ENCODE data around the gene GJA5.

DNA sequence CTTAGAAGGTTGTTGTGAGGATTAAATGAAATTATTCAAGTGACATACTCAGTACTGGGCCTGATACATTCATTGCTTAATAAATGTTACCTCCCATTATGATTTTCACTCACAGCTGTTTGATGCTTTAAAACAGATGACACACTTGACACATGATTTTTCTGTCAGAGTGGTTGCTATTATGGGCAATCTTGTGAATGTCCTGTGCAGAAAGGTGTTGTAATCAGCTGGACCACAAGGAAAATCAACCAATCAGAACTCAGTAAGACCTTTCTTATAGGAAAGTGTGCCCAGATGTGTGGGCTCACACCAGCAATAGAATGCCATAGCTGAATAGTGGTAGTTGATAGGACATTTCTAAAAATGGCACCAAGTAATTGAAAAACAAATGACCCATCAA lies 23.5 kb downstream of the GJA5 start:
- TF ChIP-seq POLR2A (IDR thresholded peaks at IDR 0.05) (no peak), CTCF (IDR thresholded peaks at IDR 0.05) (no peak), EP300 (IDR thresholded peaks at IDR 0.05) (no peak)
